K562 (cell line): ENCODE measurements around the gene ATL2. TPM values are rescaled to one million over a fixed set of nuclear protein-coding genes. Genes with fewer than 3 reads are reported as not detected.

Experiments used
- ATAC-seq: fragments of 200-7000 bp; cut with Tn5 transposase; 3 replicates; pipeline ENCODE4 v1.9.1; 2020; ENCODE audit warnings: moderate library complexity
- BruUV-seq: library from RNA; stranded (reverse); fragments of 400-500 nt; replicated peaks from 2 replicates; lab custom pipeline; 2021; lab: Mats Ljungman, UMichigan
- CTCF ChIA-PET: fragments of 300-600 bp; formaldehyde crosslinking; extraction: SDS; loops from one replicate; lab custom pipeline; 2021; ENCODE audit warnings: low intra/inter-chr PET ratio; lab: Yijun Ruan, JAX
- POLR2A ChIA-PET: fragments of 300-600, 350-650 bp; sonication (Branson Sonifier 250); formaldehyde crosslinking; extraction: SDS; loops from one replicate; lab custom pipeline; 2021; ENCODE audit warnings: antibody characterized with exemption, inconsistent platforms; lab: Yijun Ruan, JAX
- DNase-seq, 4 experiments: peaks; one replicate each; pipeline versions ENCODE4 v3.0.0 to v3.0.0-alpha.2; 2011 to 2018; ENCODE audit warnings: low spot score in 3 of 4, mixed read lengths in 3 of 4; ENCODE audit errors: extremely low read depth in 1 of 4
- FAIRE-seq: peaks from 2 replicates; lab custom pipeline; 2011; peaks lifted over from hg19 to GRCh38; lab: Jason Lieb, UNC
- H2AFZ ChIP-seq: 2 replicates; pipeline ENCODE4 v1.6.0; 2011; ENCODE audit warnings: low read depth, low read length, control low read depth, inconsistent platforms
- H3K27ac ChIP-seq: fragments of 200-600 bp; 3 replicates; pipeline ENCODE4 v1.8.0; 2011; ENCODE audit warnings: low read depth, mild to moderate bottlenecking, control low read depth, inconsistent platforms, low read length, moderate library complexity, mixed read lengths; ENCODE audit errors: extremely low read depth
- H3K27me3 ChIP-seq, 2 experiments: fragments of 300-600 bp in 1 of 2; 2 replicates in 1 of 2; 3 replicates in 1 of 2; pipeline versions ENCODE4 v1.6.0 to v1.8.0; 2011; ENCODE audit warnings: inconsistent platforms in 2 of 2, low read length in 2 of 2, mild to moderate bottlenecking in 1 of 2, mixed read lengths in 1 of 2, moderate library complexity in 1 of 2; ENCODE audit not compliant: control insufficient read depth in 2 of 2, insufficient read depth in 2 of 2
- H3K36me3 ChIP-seq: fragments of 300-600 bp; 3 replicates; pipeline ENCODE4 v1.8.0; 2011; ENCODE audit warnings: mild to moderate bottlenecking, low read length, inconsistent platforms; ENCODE audit not compliant: control insufficient read depth, insufficient read depth
- H3K4me1 ChIP-seq, 2 experiments: fragments of 200-600 bp in 1 of 2; replicated peaks in 1 of 2; 2 replicates in 1 of 2; 3 replicates in 1 of 2; pipeline versions ENCODE4 v1.5.1 to v1.8.0; 2011; ENCODE audit warnings: inconsistent platforms in 2 of 2, low read length in 2 of 2, mild to moderate bottlenecking in 1 of 2, mixed read lengths in 1 of 2, moderate library complexity in 1 of 2; ENCODE audit not compliant: control insufficient read depth in 2 of 2, insufficient read depth in 2 of 2
- H3K4me2 ChIP-seq: 2 replicates; pipeline ENCODE4 v1.6.1; 2011; ENCODE audit warnings: low read length, control low read depth, inconsistent platforms, mixed read lengths; ENCODE audit not compliant: insufficient read depth
- H3K4me3 ChIP-seq: fragments of 200-600 bp; sonication (generic), shearing (Covaris generic); 2 replicates; pipeline ENCODE4 v1.5.1; 2016; ENCODE audit warnings: control low read depth, inconsistent platforms
- H3K79me2 ChIP-seq: fragments of 200-600 bp; 3 replicates; pipeline ENCODE4 v1.8.0; 2011; ENCODE audit warnings: low read length, inconsistent platforms; ENCODE audit not compliant: control insufficient read depth, insufficient read depth
- H3K9ac ChIP-seq, 2 experiments: 2 replicates each; pipeline versions ENCODE4 v1.6.0 to v1.6.1; 2011; ENCODE audit warnings: low read depth in 2 of 2, low read length in 2 of 2, control low read depth in 1 of 2, inconsistent platforms in 1 of 2, mild to moderate bottlenecking in 1 of 2, mixed read lengths in 1 of 2; ENCODE audit not compliant: insufficient read depth in 1 of 2
- H3K9me1 ChIP-seq: one replicate; pipeline ENCODE4 v1.6.0; 2011; ENCODE audit warnings: inconsistent platforms, mild to moderate bottlenecking, low read length, moderate library complexity; ENCODE audit not compliant: control insufficient read depth, insufficient read depth
- H3K9me3 ChIP-seq: replicated peaks from 2 replicates; pipeline ENCODE4 v1.5.1; 2011; ENCODE audit warnings: low read depth, low read length, inconsistent platforms; ENCODE audit not compliant: control insufficient read depth, insufficient read depth
- H4K20me1 ChIP-seq: replicated peaks from 2 replicates; pipeline ENCODE4 v1.6.1; 2011; ENCODE audit warnings: low read length, inconsistent platforms, mixed read lengths; ENCODE audit not compliant: control insufficient read depth, insufficient read depth
- FOXJ3 ChIP-seq: sonication (generic); formaldehyde crosslinking; IDR thresholded peaks from 2 replicates; pipeline ENCODE4 v1.4.0; 2020; ENCODE audit warnings: mild to moderate bottlenecking, missing genetic modification reagents
- GTF3C2 ChIP-seq: IDR thresholded peaks from 3 replicates; pipeline ENCODE4 v1.6.1; 2011; ENCODE audit warnings: borderline replicate concordance, mild to moderate bottlenecking, moderate library complexity; ENCODE audit not compliant: insufficient read length; ENCODE audit errors: extremely low read depth
- IFI16 ChIP-seq: fragments of 250-450 bp; sonication (Bioruptor Pico); IDR thresholded peaks from 2 replicates; pipeline ENCODE4 v2.1.2; 2022; ENCODE audit warnings: mild to moderate bottlenecking, inconsistent platforms
- MCM2 ChIP-seq: fragments of 450-650 bp; IDR thresholded peaks from 2 replicates; pipeline ENCODE4 v1.6.1; 2017; ENCODE audit warnings: low read depth, mild to moderate bottlenecking
- NCOA1 ChIP-seq: fragments of 450-650 bp; IDR thresholded peaks from 2 replicates; pipeline ENCODE4 v1.6.1; 2016; ENCODE audit warnings: low read depth
- PRMT5 ChIP-seq: sonication (generic); formaldehyde crosslinking; IDR thresholded peaks from 2 replicates; pipeline ENCODE4 v1.5.0; 2020; ENCODE audit warnings: missing genetic modification reagents
- RNF2 ChIP-seq: sonication (generic); IDR thresholded peaks from 2 replicates; pipeline ENCODE4 v1.6.1; 2016
- THAP12 ChIP-seq: fragments of 250-450 bp; sonication (Bioruptor Pico); IDR thresholded peaks from 2 replicates; pipeline ENCODE4 v1.9.0; 2021; ENCODE audit warnings: mild to moderate bottlenecking, inconsistent platforms
- YY1 ChIP-seq, 3 experiments: IDR thresholded peaks; 2 replicates each; pipeline ENCODE4 v1.6.1; 2011; ENCODE audit warnings: low read length in 2 of 3, mild to moderate bottlenecking in 2 of 3, moderate library complexity in 2 of 3, borderline replicate concordance in 1 of 3, control low read depth in 1 of 3, low read depth in 1 of 3; ENCODE audit not compliant: insufficient read depth in 3 of 3, insufficient replicate concordance in 2 of 3, control insufficient read depth in 1 of 3, insufficient read length in 1 of 3; ENCODE audit errors: extremely low read depth in 1 of 3
- ZBTB12 ChIP-seq: fragments of 250-450 bp; sonication (Bioruptor Pico); IDR thresholded peaks from 2 replicates; pipeline ENCODE4 v1.4.0; 2020
- ZNF124 ChIP-seq: sonication (generic); formaldehyde crosslinking; IDR thresholded peaks from 2 replicates; pipeline ENCODE4 v1.8.1; 2022; ENCODE audit warnings: missing genetic modification reagents
- ZNF583 ChIP-seq: fragments of 250-450 bp; sonication (Bioruptor Pico); IDR thresholded peaks from 2 replicates; pipeline ENCODE4 v1.4.0; 2020
- ZNF75A ChIP-seq: fragments of 450-650 bp; formaldehyde crosslinking; IDR thresholded peaks from 2 replicates; pipeline ENCODE4 v1.4.0; 2020; ENCODE audit warnings: mild to moderate bottlenecking
- WGBS: fragments of 100-300 bp; shearing (Covaris generic); methylation state at CpG from one replicate; pipeline ENCODE4 v1.1.6; 2016; ENCODE audit warnings: low coverage, mixed read lengths; ENCODE audit not compliant: insufficient coverage; ENCODE audit errors: missing lambda C conversion rate; 5-methylcytosine and 5-hydroxymethylcytosine counted together
- in situ Hi-C: fragments of 300-500 bp; cut with MboI; formaldehyde crosslinking; loops from 4 replicates; pipeline ENCODE4 v1.15.0; 2018; ENCODE audit warnings: inconsistent platforms, mixed read lengths
- intact Hi-C: fragments of 100-400 bp; cut with micrococcal nuclease; formaldehyde crosslinking; loops from 2 replicates; pipeline ENCODE4 v1.14.2; 2022
- polyA plus RNA-seq, 8 experiments: library from polyadenylated mRNA; depleted of rRNA in 4 of 8; stranded (reverse) in 5 of 8; unstranded in 3 of 8; fragments of >200 nt; fragmentation: Nextera tagmentation in 2 of 8; fragmentation: Illumina TruSeq in 1 of 8; extraction: Ambion mirVana in 2 of 8; extraction: Trizol in 1 of 8; gene quantifications; 2 replicates each; pipeline versions ENCODE4 v1.2.1 to v1.2.3, GENCODE V29; 2011 to 2014; ENCODE audit warnings: inconsistent platforms in 1 of 8, missing spikeins in 1 of 8
- total RNA-seq, 7 experiments: library from RNA; depleted of rRNA in 6 of 7; stranded (reverse); fragments of >200 nt in 6 of 7; fragmentation: Illumina TruSeq in 2 of 7; extraction: Trizol in 2 of 7; gene quantifications; 2 replicates each; pipeline versions ENCODE4 v1.2.1 to v1.2.3, GENCODE V29; 2011 to 2021; ENCODE audit warnings: low replicate concordance in 1 of 7

ATL2 gene
- total and polyA plus RNA-seq, 9 of the 15 experiments (the other 6 are each of a cell fraction or from before 2014, with no cell fraction given) = 12.0 to 80.8 (median 70.2) TPM

GRCh38 chr2:38281095-38281742 lies 95.9 kb downstream of the ATL2 start (continued):
- TF ChIP-seq YY1 (IDR thresholded peaks at IDR 0.05; ENCODE audit: borderline replicate concordance in 1 of 3, control insufficient read depth in 1 of 3, extremely low read depth in 1 of 3, insufficient read depth in 3 of 3, insufficient read length in 1 of 3, insufficient replicate concordance in 2 of 3, low read depth in 1 of 3, low read length in 2 of 3) (no peak), MCM2 (no peak), ZNF124 (no peak), FOXJ3 (CRISPR knock-in tag) (no peak), ZBTB12 (CRISPR knock-in tag) (no peak)

GRCh38 chr2:38279201-38279600 lies 97.9 kb downstream of the ATL2 start:
- CTCF ChIA-PET = no interaction called here
- H4K20me1 ChIP-seq = no peaks in the 10 kb centered on the region
- no peak overlapping the region for H3K4me2 ChIP-seq
- WGBS = 2% methylated on average over 3 of the region's 4 CpGs
- POLR2A ChIA-PET = interaction anchor here (0.6 kb wide), 1 partner anchor 249 kb away, joined by 3 read pairs; no protein-coding TSS in a partner anchor
- H2AFZ ChIP-seq = no peak overlapping the region
- H3K4me3 ChIP-seq = no peak overlapping the region
- FAIRE-seq = no peak
- no peaks in the 10 kb centered on the region; a peak in 1 of 5 replicates for H3K4me1 ChIP-seq
- no peak overlapping the region for H3K9ac ChIP-seq
- intact Hi-C loops = no loop called here
- no peak overlapping the region for H3K27ac ChIP-seq
- ATAC-seq = no peak
- BruUV-seq = no TSS peak
- H3K36me3 ChIP-seq = no peaks in the 10 kb centered on the region
- no peaks in the 10 kb centered on the region for H3K9me1 ChIP-seq
- no peaks in the 10 kb centered on the region for H3K9me3 ChIP-seq
- TF ChIP-seq ZNF75A (no peak), RNF2 (no peak), ZNF583 (CRISPR knock-in tag) (no peak), THAP12 (CRISPR knock-in tag) (no peak), PRMT5 (CRISPR knock-in tag) (no peak), IFI16 (CRISPR knock-in tag) (no peak), GTF3C2 (no peak), NCOA1 (no peak)
- TF ChIP-seq, all 486 proteins: peak for 0
- Histone ChIP-seq H3K79me2 (no peaks in the 10 kb centered on the region), H3K27me3 (peaks cover 12 to 21% of the 10 kb centered on the region in 2 experiments; a peak in 3 of 5 replicates)
- in situ Hi-C loops = loop anchor here (10.0 kb wide), 2 partner anchors 294 to 884 kb away; no protein-coding TSS in a partner anchor
- DNase-seq = no peak
